DND-41 (cell line): ENCODE measurements around the gene MYO18B.

Experiments
- ATAC-seq: fragments of 200-7000 bp; cut with Tn5 transposase; 3 replicates; pipeline ENCODE4 v1.9.1; 2021; ENCODE audit warnings: low read depth; ENCODE audit not compliant: insufficient read depth
- DNase-seq: peaks from one replicate; pipeline ENCODE4 v3.0.0-alpha.2; 2020
- H2AFZ ChIP-seq: 2 replicates; pipeline ENCODE4 v1.6.0; 2012; ENCODE audit warnings: low read depth, low read length
- H3K27ac ChIP-seq: 2 replicates; pipeline ENCODE4 v1.5.1; 2012; ENCODE audit warnings: low read length, inconsistent platforms
- H3K27me3 ChIP-seq: fragments of 200-600 bp; sonication (generic); 2 replicates; pipeline ENCODE4 v1.6.0; 2012; ENCODE audit warnings: low read length, mild to moderate bottlenecking, inconsistent platforms; ENCODE audit not compliant: insufficient read depth, poor library complexity
- H3K36me3 ChIP-seq: 2 replicates; pipeline ENCODE4 v1.5.1; 2012; ENCODE audit warnings: low read length, inconsistent platforms; ENCODE audit not compliant: insufficient read depth
- H3K4me1 ChIP-seq: 2 replicates; pipeline ENCODE4 v1.5.1; 2012; ENCODE audit warnings: mild to moderate bottlenecking, low read length; ENCODE audit not compliant: insufficient read depth
- H3K4me2 ChIP-seq: 2 replicates; pipeline ENCODE4 v1.6.0; 2012; ENCODE audit warnings: mild to moderate bottlenecking, moderate library complexity, low read length, inconsistent platforms; ENCODE audit not compliant: insufficient read depth
- H3K4me3 ChIP-seq, 2 experiments: fragments of 200-600 bp in 1 of 2; shearing (Covaris generic) in 1 of 2; 2 replicates each; pipeline ENCODE4 v1.5.1; 2012 to 2016; ENCODE audit warnings: inconsistent platforms in 2 of 2, low read length in 2 of 2, mild to moderate bottlenecking in 2 of 2, low read depth in 1 of 2, moderate library complexity in 1 of 2
- H3K79me2 ChIP-seq: 2 replicates; pipeline ENCODE4 v1.6.0; 2012; ENCODE audit warnings: low read length, inconsistent platforms; ENCODE audit not compliant: insufficient read depth
- H3K9ac ChIP-seq: 2 replicates; pipeline ENCODE4 v1.6.0; 2012; ENCODE audit warnings: low read depth, mild to moderate bottlenecking, inconsistent platforms, low read length, moderate library complexity
- H3K9me3 ChIP-seq: 2 replicates; pipeline ENCODE4 v1.5.1; 2012; ENCODE audit warnings: low read length, moderate library complexity, mild to moderate bottlenecking, inconsistent platforms; ENCODE audit not compliant: insufficient read depth, severe bottlenecking
- H4K20me1 ChIP-seq: 2 replicates; pipeline ENCODE4 v1.6.0; 2012; ENCODE audit warnings: low read length; ENCODE audit not compliant: insufficient read depth
- EZH2 ChIP-seq: IDR thresholded peaks from 3 replicates; pipeline ENCODE4 v1.6.1; 2012; ENCODE audit warnings: borderline replicate concordance, low read depth, mild to moderate bottlenecking, moderate library complexity, low read length, inconsistent platforms; ENCODE audit not compliant: severe bottlenecking
- TF ChIP-seq, protein P1 (sequence below): IDR thresholded peaks from 2 replicates; pipeline ENCODE4 v1.5.1; 2012; ENCODE audit warnings: borderline replicate concordance, low read length, moderate library complexity, mild to moderate bottlenecking; ENCODE audit not compliant: poor library complexity, severe bottlenecking; ENCODE audit errors: extremely low read depth

The MYO18B gene

GRCh38 chr22:25765016-25765367 lies 23.0 kb downstream of the MYO18B start:
- H4K20me1 ChIP-seq: no peaks in the 10 kb centered on the region
- TF ChIP-seq, protein P1, sequence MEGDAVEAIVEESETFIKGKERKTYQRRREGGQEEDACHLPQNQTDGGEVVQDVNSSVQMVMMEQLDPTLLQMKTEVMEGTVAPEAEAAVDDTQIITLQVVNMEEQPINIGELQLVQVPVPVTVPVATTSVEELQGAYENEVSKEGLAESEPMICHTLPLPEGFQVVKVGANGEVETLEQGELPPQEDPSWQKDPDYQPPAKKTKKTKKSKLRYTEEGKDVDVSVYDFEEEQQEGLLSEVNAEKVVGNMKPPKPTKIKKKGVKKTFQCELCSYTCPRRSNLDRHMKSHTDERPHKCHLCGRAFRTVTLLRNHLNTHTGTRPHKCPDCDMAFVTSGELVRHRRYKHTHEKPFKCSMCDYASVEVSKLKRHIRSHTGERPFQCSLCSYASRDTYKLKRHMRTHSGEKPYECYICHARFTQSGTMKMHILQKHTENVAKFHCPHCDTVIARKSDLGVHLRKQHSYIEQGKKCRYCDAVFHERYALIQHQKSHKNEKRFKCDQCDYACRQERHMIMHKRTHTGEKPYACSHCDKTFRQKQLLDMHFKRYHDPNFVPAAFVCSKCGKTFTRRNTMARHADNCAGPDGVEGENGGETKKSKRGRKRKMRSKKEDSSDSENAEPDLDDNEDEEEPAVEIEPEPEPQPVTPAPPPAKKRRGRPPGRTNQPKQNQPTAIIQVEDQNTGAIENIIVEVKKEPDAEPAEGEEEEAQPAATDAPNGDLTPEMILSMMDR: no peak
- TF ChIP-seq EZH2: no peak
- peaks cover 22% of the 10 kb centered on the region for H3K9me3 ChIP-seq
- DNase-seq (no peak), ATAC-seq (no peak)
- H3K4me1 ChIP-seq: no peaks in the 10 kb centered on the region
- no peak overlapping the region for H3K9ac ChIP-seq
- H3K4me2 ChIP-seq: no peak overlapping the region
- no peaks in the 10 kb centered on the region for H3K79me2 ChIP-seq
- no peak overlapping the region for H3K27ac ChIP-seq
- no peaks in the 10 kb centered on the region for H3K27me3 ChIP-seq
- H3K4me3 ChIP-seq: no peak overlapping the region
- no peak overlapping the region for H2AFZ ChIP-seq
- H3K36me3 ChIP-seq: no peaks in the 10 kb centered on the region

- no peak overlapping the region for H3K27ac ChIP-seq
- H3K4me1 ChIP-seq: no peaks in the 10 kb centered on the region
- H3K36me3 ChIP-seq: no peaks in the 10 kb centered on the region
- no peak for DNase-seq
- H3K9ac ChIP-seq: no peak overlapping the region
- no peak overlapping the region for H3K4me2 ChIP-seq
- H3K4me3 ChIP-seq: no peak overlapping the region
- no peaks in the 10 kb centered on the region for H4K20me1 ChIP-seq
- H2AFZ ChIP-seq: no peak overlapping the region
- no peaks in the 10 kb centered on the region for H3K27me3 ChIP-seq
- ATAC-seq: no peak
- H3K79me2 ChIP-seq: no peaks in the 10 kb centered on the region
- TF ChIP-seq EZH2: no peak
- H3K9me3 ChIP-seq: peaks cover 22% of the 10 kb centered on the region
Observed at GRCh38 chr22:25765801-25766200, 23.8 kb downstream of the MYO18B start.

DNA sequence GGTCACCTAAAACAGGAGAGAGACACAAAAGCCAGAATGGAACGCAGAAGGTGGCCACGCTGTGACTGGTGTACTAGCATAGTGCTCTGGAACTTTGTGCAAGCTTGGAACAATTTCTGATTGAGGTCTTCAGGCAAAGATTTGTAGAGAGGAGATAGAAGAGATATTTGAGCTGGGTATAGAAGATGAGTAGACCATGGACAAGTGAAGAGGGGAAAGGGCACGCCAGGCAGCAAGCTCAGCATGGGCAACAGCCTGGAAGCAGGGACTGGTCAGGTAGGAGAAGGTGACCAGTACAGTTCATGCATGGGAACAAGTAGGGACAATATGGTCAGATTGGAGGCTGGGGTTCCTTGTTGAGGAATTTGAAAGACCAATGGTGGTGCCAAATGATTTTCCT lies 24.4 kb downstream of the MYO18B start:
- TF ChIP-seq, protein P1: no peak
- no peak for TF ChIP-seq EZH2
- no peak overlapping the region for H2AFZ ChIP-seq
- no peak overlapping the region for H3K9ac ChIP-seq
- H3K36me3 ChIP-seq: no peaks in the 10 kb centered on the region
- no peak overlapping the region for H3K27ac ChIP-seq
- no peaks in the 10 kb centered on the region for H3K27me3 ChIP-seq
- H3K4me2 ChIP-seq: no peak overlapping the region
- no peaks in the 10 kb centered on the region for H3K79me2 ChIP-seq
- DNase-seq (no peak), ATAC-seq (no peak)
- H3K4me3 ChIP-seq: no peak overlapping the region
- no peaks in the 10 kb centered on the region for H3K4me1 ChIP-seq
- peaks cover 22% of the 10 kb centered on the region for H3K9me3 ChIP-seq
- no peaks in the 10 kb centered on the region for H4K20me1 ChIP-seq

- TF ChIP-seq, protein P1: no peak
- TF ChIP-seq EZH2: no peak
- H3K9ac ChIP-seq: no peak overlapping the region
- H3K9me3 ChIP-seq: peaks cover 22% of the 10 kb centered on the region
- peaks cover 7% of the 10 kb centered on the region for H3K4me1 ChIP-seq
- H3K27me3 ChIP-seq: no peaks in the 10 kb centered on the region
- DNase-seq (no peak), ATAC-seq (no peak)
- H3K4me2 ChIP-seq: no peak overlapping the region
- H3K79me2 ChIP-seq: no peaks in the 10 kb centered on the region
- no peak overlapping the region for H3K27ac ChIP-seq
- no peaks in the 10 kb centered on the region for H3K36me3 ChIP-seq
- no peak overlapping the region for H3K4me3 ChIP-seq
- no peak overlapping the region for H2AFZ ChIP-seq
- no peaks in the 10 kb centered on the region for H4K20me1 ChIP-seq
Observed at GRCh38 chr22:25770333-25770732, 28.3 kb downstream of the MYO18B start.
